Gastroesophageal sphincter (tissue), 4 donors: ENCODE measurements around the gene ACOX1. TPM values are rescaled to one million over a fixed set of nuclear protein-coding genes. Genes with fewer than 3 reads are reported as not detected.

Experiments used
- ATAC-seq: fragments of 150-250 bp; one replicate; pipeline ENCODE4 v1.9.1; 2016; ENCODE audit warnings: mild to moderate bottlenecking, moderate library complexity
- H3K27ac ChIP-seq, 4 donors: fragments of 200-600 bp; sonication (generic) in 3 of 4; 1 replicate in 3 of 4; 2 replicates in 1 of 4; pipeline ENCODE4 v1.5.1; 2016 to 2019
- H3K27me3 ChIP-seq: fragments of 200-600 bp; sonication (generic); one replicate; pipeline ENCODE4 v1.5.1; 2019
- H3K36me3 ChIP-seq, 2 donors: fragments of 200-600 bp; sonication (generic); one replicate each; pipeline ENCODE4 v1.5.1; 2019; ENCODE audit warnings: control low read depth in 1 of 2
- H3K4me1 ChIP-seq, 3 donors: fragments of 200-600 bp; sonication (generic); 1 replicate in 2 of 3; 2 replicates in 1 of 3; pipeline ENCODE4 v1.5.1; 2016 to 2019; ENCODE audit warnings: control low read depth in 2 of 3
- H3K4me3 ChIP-seq, 2 donors: fragments of 200-600 bp; sonication (generic); one replicate each; pipeline ENCODE4 v1.5.1; 2019; ENCODE audit warnings: mild to moderate bottlenecking in 1 of 2, moderate library complexity in 1 of 2
- H3K9me3 ChIP-seq, 3 donors: fragments of 200-600 bp; sonication (generic); one replicate each; pipeline ENCODE4 v1.5.1; 2017 to 2019; ENCODE audit warnings: control low read depth in 2 of 3
- EP300 ChIP-seq: sonication (generic); formaldehyde crosslinking; IDR thresholded peaks from one replicate; pipeline ENCODE4 v1.6.1; 2017; ENCODE audit warnings: antibody characterized with exemption, mild to moderate bottlenecking
- POLR2A ChIP-seq, 2 donors: fragments of 450-650 bp; IDR thresholded peaks; one replicate each; pipeline ENCODE4 v1.6.1; 2017; ENCODE audit warnings: antibody characterized with exemption in 2 of 2, mild to moderate bottlenecking in 2 of 2, moderate library complexity in 1 of 2
- POLR2AphosphoS5 ChIP-seq: sonication (generic); formaldehyde crosslinking; IDR thresholded peaks from one replicate; pipeline ENCODE4 v1.6.1; 2017; ENCODE audit warnings: antibody characterized with exemption
- WGBS, 2 donors: methylation state at CpG; one replicate each; pipeline ENCODE4 v1.1.5; 2018; ENCODE audit warnings: low coverage in 1 of 2; 5-methylcytosine and 5-hydroxymethylcytosine counted together
- total RNA-seq, 4 donors: library from RNA; depleted of rRNA; stranded (reverse); fragments of >200 nt; gene quantifications; one replicate each; pipeline ENCODE4 v1.1.0, GENCODE V29; 2016
- TF ChIP-seq, protein P1 (sequence below), 4 experiments: fragments of 200-600 bp in 2 of 4; fragments of 450-650 bp in 2 of 4; sonication (generic) in 1 of 4; IDR thresholded peaks; one replicate each; pipeline ENCODE4 v1.5.1; 2017 to 2019; ENCODE audit warnings: antibody characterized with exemption in 4 of 4, mild to moderate bottlenecking in 2 of 4, moderate library complexity in 2 of 4

ACOX1 gene
- total RNA-seq, 4 donors from 2014 or later, result 45.9 to 63.4 (median 54.2) TPM

GRCh38 chr17:75901727-75902126 is 77.2 kb downstream of the ACOX1 start:
- no CpG with 5 or more reads among the region's 18 CpGs for WGBS, 2 donors
- TF ChIP-seq POLR2AphosphoS5, result no peak
- no peak for TF ChIP-seq POLR2A (IDR thresholded peaks at IDR 0.05)
- TF ChIP-seq, protein P1, sequence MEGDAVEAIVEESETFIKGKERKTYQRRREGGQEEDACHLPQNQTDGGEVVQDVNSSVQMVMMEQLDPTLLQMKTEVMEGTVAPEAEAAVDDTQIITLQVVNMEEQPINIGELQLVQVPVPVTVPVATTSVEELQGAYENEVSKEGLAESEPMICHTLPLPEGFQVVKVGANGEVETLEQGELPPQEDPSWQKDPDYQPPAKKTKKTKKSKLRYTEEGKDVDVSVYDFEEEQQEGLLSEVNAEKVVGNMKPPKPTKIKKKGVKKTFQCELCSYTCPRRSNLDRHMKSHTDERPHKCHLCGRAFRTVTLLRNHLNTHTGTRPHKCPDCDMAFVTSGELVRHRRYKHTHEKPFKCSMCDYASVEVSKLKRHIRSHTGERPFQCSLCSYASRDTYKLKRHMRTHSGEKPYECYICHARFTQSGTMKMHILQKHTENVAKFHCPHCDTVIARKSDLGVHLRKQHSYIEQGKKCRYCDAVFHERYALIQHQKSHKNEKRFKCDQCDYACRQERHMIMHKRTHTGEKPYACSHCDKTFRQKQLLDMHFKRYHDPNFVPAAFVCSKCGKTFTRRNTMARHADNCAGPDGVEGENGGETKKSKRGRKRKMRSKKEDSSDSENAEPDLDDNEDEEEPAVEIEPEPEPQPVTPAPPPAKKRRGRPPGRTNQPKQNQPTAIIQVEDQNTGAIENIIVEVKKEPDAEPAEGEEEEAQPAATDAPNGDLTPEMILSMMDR (IDR thresholded peaks at IDR 0.05), result no peak
- no peak for TF ChIP-seq EP300
- peaks cover 0 to 58% of the 10 kb centered on the region in 2 donors for H3K36me3 ChIP-seq

DNA sequence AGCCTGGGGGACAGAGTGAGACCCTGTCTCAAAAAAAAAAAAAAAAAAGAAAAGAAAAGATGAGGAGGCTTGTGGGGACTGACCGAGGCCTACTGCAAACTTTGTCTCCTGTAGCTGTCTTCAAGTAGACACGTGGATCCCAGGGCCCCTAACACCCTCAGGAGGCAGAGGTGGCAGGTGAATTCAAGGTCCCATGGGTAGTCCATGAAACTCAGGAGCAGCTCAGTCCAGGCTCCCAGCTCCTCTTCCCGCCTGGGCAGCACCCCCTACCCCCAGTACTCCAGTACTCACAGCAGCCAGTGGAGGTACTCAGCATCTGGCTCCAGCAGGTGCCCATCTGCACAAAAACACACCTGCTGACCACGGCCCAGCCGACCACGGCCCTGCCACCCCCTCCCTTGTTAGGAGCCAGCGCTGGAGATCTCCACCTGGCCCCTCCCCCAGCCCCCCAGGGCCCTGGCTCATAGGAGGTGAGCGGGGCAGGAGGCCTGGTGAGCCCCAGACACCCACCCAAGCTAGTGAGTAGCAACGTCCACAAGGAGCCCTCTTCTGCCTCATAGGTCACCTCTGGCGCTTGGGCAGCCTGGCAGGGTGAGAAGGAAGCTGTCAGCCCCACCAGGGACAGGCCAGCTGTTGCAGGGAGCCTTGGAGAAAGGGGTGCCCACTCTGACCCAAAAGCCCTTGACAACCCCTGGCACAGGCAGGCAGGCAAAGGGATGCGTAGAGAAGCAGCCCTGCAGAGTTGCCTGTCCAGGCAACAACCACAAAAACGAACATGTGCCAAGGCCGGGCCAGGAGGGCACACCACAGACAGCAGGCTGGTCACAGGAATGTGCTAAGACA is 78.1 kb downstream of the ACOX1 start:
- 74 to 78% methylated on average over 4 to 5 of the region's 13 CpGs for WGBS, 2 donors
- no peak overlapping the region for H3K27ac ChIP-seq
- TF ChIP-seq POLR2AphosphoS5, result no peak
- TF ChIP-seq, protein P1 (IDR thresholded peaks at IDR 0.05), result no peak
- no peak for TF ChIP-seq EP300
- no peak for TF ChIP-seq POLR2A (IDR thresholded peaks at IDR 0.05)
- H3K4me3 ChIP-seq, result no peak overlapping the region
- ATAC-seq, result no peak
- peaks cover 0 to 58% of the 10 kb centered on the region in 2 donors for H3K36me3 ChIP-seq
- H3K27me3 ChIP-seq, result no peaks in the 10 kb centered on the region
- peaks cover 0 to 42% (median 13%) of the 10 kb centered on the region in 3 donors for H3K4me1 ChIP-seq
- no peaks in the 10 kb centered on the region for H3K9me3 ChIP-seq

More at GRCh38 chr17:75901727-75902126, 77.2 kb downstream of the ACOX1 start:
- H3K4me1 ChIP-seq, result peaks cover 0 to 40% (median 13%) of the 10 kb centered on the region in 3 donors
- H3K9me3 ChIP-seq, result no peaks in the 10 kb centered on the region
- H3K4me3 ChIP-seq, result no peak overlapping the region
- no peak for ATAC-seq
- H3K27me3 ChIP-seq, result no peaks in the 10 kb centered on the region
- no peak overlapping the region for H3K27ac ChIP-seq

- Histone ChIP-seq H3K27me3 (no peaks in the 10 kb centered on the region), H3K4me3 (no peak overlapping the region), H3K9me3 (no peaks in the 10 kb centered on the region), H3K36me3 (peaks cover 0 to 58% of the 10 kb centered on the region in 2 donors), H3K4me1 (peaks cover 0 to 43% (median 22%) of the 10 kb centered on the region in 3 donors), H3K27ac (no peak overlapping the region)
- no peak for ATAC-seq
- no peak for TF ChIP-seq EP300
- TF ChIP-seq POLR2AphosphoS5, result no peak
- no peak for TF ChIP-seq POLR2A (IDR thresholded peaks at IDR 0.05)
- TF ChIP-seq, protein P1 (IDR thresholded peaks at IDR 0.05), result no peak
- 78% methylated on average over 3 of the region's 23 CpGs; no CpG with 5 or more reads in 1 of the 2 donors for WGBS, 2 donors
These were observed 79.0 kb downstream of the ACOX1 start for GRCh38 chr17:75899767-75900468.

- Histone ChIP-seq H3K27ac (no peak overlapping the region), H3K9me3 (no peaks in the 10 kb centered on the region), H3K4me1 (peaks cover 0 to 48% (median 27%) of the 10 kb centered on the region in 3 donors), H3K4me3 (no peak overlapping the region), H3K36me3 (peaks cover 0 to 58% of the 10 kb centered on the region in 2 donors), H3K27me3 (no peaks in the 10 kb centered on the region)
- TF ChIP-seq POLR2A (IDR thresholded peaks at IDR 0.05) (no peak), EP300 (no peak), POLR2AphosphoS5 (no peak)
- TF ChIP-seq, protein P1 (IDR thresholded peaks at IDR 0.05), result no peak
- WGBS, 2 donors, result 93% methylated on average over 3 of the region's 13 CpGs; no CpG with 5 or more reads in 1 of the 2 donors
- no peak for ATAC-seq
These were observed 79.6 kb downstream of the ACOX1 start for GRCh38 chr17:75899353-75899752.
